SK-N-SH (cell line): ENCODE measurements around the gene SLC6A11.

Experiments
- EP300 ChIP-seq, 2 experiments: IDR thresholded peaks; 2 replicates each; pipeline versions ENCODE4 v1.4.0 to v1.6.1; 2012; ENCODE audit warnings: borderline replicate concordance in 1 of 2, low read depth in 1 of 2, low read length in 1 of 2
- TAF1 ChIP-seq: IDR thresholded peaks from 2 replicates; pipeline ENCODE4 v1.6.1; 2012; ENCODE audit warnings: low read depth, mild to moderate bottlenecking, low read length, moderate library complexity, borderline replicate concordance

- no peak for TF ChIP-seq EP300 (IDR thresholded peaks at IDR 0.05; ENCODE audit: borderline replicate concordance in 1 of 2, low read depth in 1 of 2, low read length in 1 of 2)
- TF ChIP-seq TAF1 = no peak
These were observed 145.9 kb downstream of the SLC6A11 start for GRCh38 chr3:10961921-10962320.
